GM12878 (cell line): Measurements from ENCODE around the gene HBP1. TPM values are rescaled to one million over a fixed set of nuclear protein-coding genes. Genes with fewer than 3 reads are reported as not detected.

Source experiments
- ATAC-seq: fragments of 200-7000 bp; cut with Tn5 transposase; 3 replicates; pipeline ENCODE4 v1.9.1; 2020; ENCODE audit warnings: mild to moderate bottlenecking, moderate library complexity
- BruUV-seq: library from RNA; stranded (reverse); fragments of 400-500 nt; replicated peaks from 2 replicates; lab custom pipeline; 2021; lab: Mats Ljungman, UMichigan
- CTCF ChIA-PET: fragments of 300-600 bp; sonication (Branson Sonifier 250); formaldehyde crosslinking; extraction: SDS; loops from one replicate; lab custom pipeline; 2021; ENCODE audit warnings: inconsistent platforms; lab: Yijun Ruan, JAX
- POLR2A ChIA-PET: fragments of 350-600 bp; formaldehyde crosslinking; extraction: SDS; loops from one replicate; lab custom pipeline; 2021; ENCODE audit warnings: inconsistent platforms; lab: Charles Lee
- RAD21 ChIA-PET: fragments of 300-600 bp; sonication (Branson Sonifier 250); formaldehyde crosslinking; loops from one replicate; lab custom pipeline; 2023; ENCODE audit warnings: antibody characterized with exemption; ENCODE audit not compliant: unreplicated experiment; lab: Charles Lee
- SMC1A ChIA-PET: fragments of 300-600 bp; sonication (Branson Sonifier 250); formaldehyde crosslinking; loops from one replicate; lab custom pipeline; 2023; ENCODE audit not compliant: unreplicated experiment, uncharacterized antibody; lab: Charles Lee
- DNase-seq: peaks from one replicate; pipeline ENCODE4 v3.0.0-alpha.2; 2011; ENCODE audit warnings: low read depth, low spot score
- FAIRE-seq: peaks from 3 replicates; lab custom pipeline; 2011; peaks lifted over from hg19 to GRCh38; lab: Jason Lieb, UNC
- H2AFZ ChIP-seq: 2 replicates; pipeline ENCODE4 v1.6.0; 2011; ENCODE audit warnings: low read depth, low read length, control low read depth; ENCODE audit not compliant: control insufficient read depth
- H3K27ac ChIP-seq: 2 replicates; pipeline ENCODE4 v1.5.1; 2011; ENCODE audit warnings: control low read depth; ENCODE audit not compliant: control insufficient read depth, insufficient read depth
- H3K27me3 ChIP-seq, 2 experiments: replicated peaks in 1 of 2; 2 replicates each; pipeline versions ENCODE4 v1.6.0 to v1.6.1; 2011; ENCODE audit warnings: low read length in 1 of 2; ENCODE audit not compliant: control insufficient read depth in 2 of 2, insufficient read depth in 2 of 2
- H3K36me3 ChIP-seq, 2 experiments: 2 replicates each; pipeline ENCODE4 v1.5.1; 2011; ENCODE audit warnings: low read length in 1 of 2; ENCODE audit not compliant: control insufficient read depth in 2 of 2, insufficient read depth in 2 of 2
- H3K4me1 ChIP-seq: 2 replicates; pipeline ENCODE4 v1.6.1; 2011; ENCODE audit warnings: mild to moderate bottlenecking, low read length, moderate library complexity, mixed read lengths; ENCODE audit not compliant: control insufficient read depth, insufficient read depth
- H3K4me2 ChIP-seq: 2 replicates; pipeline ENCODE4 v1.6.0; 2011; ENCODE audit warnings: control low read depth; ENCODE audit not compliant: control insufficient read depth, insufficient read depth
- H3K4me3 ChIP-seq: fragments of 200-600 bp; sonication (generic); 2 replicates; pipeline ENCODE4 v1.5.1; 2016
- H3K79me2 ChIP-seq: 2 replicates; pipeline ENCODE4 v1.6.0; 2011; ENCODE audit warnings: low read length; ENCODE audit not compliant: control insufficient read depth, insufficient read depth
- H3K9ac ChIP-seq: 2 replicates; pipeline ENCODE4 v1.8.0; 2011; ENCODE audit warnings: low read length, control low read depth, mixed read lengths; ENCODE audit not compliant: control insufficient read depth, insufficient read depth
- H3K9me3 ChIP-seq: replicated peaks from 3 replicates; pipeline ENCODE4 v1.5.1; 2011; ENCODE audit warnings: mild to moderate bottlenecking, low read length; ENCODE audit not compliant: control insufficient read depth, insufficient read depth
- H4K20me1 ChIP-seq: 2 replicates; pipeline ENCODE4 v1.6.0; 2011; ENCODE audit not compliant: control insufficient read depth, insufficient read depth
- CTCF ChIP-seq, 3 experiments: IDR thresholded peaks in 2 of 3; conservative IDR thresholded peaks in 1 of 3; 2 replicates each; pipeline ENCODE4 v1.5.1; 2011; ENCODE audit warnings: low read depth in 3 of 3, low read length in 3 of 3, mild to moderate bottlenecking in 3 of 3, control low read depth in 2 of 3, moderate library complexity in 2 of 3, inconsistent platforms in 1 of 3, mixed read lengths in 1 of 3; ENCODE audit not compliant: control insufficient read depth in 2 of 3, insufficient read depth in 1 of 3; ENCODE audit errors: extremely low read depth in 1 of 3
- ELK1 ChIP-seq: IDR thresholded peaks from 2 replicates; pipeline ENCODE4 v1.6.1; 2012; ENCODE audit warnings: low read depth, low read length, improper control_type of control experiment
- RAD21 ChIP-seq: IDR thresholded peaks from 2 replicates; pipeline ENCODE4 v1.6.1; 2011; ENCODE audit warnings: mild to moderate bottlenecking, low read depth, low read length, moderate library complexity; ENCODE audit not compliant: insufficient read depth
- SMC3 ChIP-seq: IDR thresholded peaks from 2 replicates; pipeline ENCODE4 v1.6.1; 2011; ENCODE audit warnings: low read length, improper control_type of control experiment, borderline replicate concordance
- WGBS: methylation state at CpG from one replicate; pipeline ENCODE4 v1.1.6; 2016; ENCODE audit warnings: low lambda C conversion rate; ENCODE audit not compliant: insufficient replicate concordance, insufficient coverage; ENCODE audit errors: missing lambda C conversion rate; 5-methylcytosine and 5-hydroxymethylcytosine counted together
- in situ Hi-C: fragments of 300-500 bp; cut with MboI; formaldehyde crosslinking; loops from 9 replicates; pipeline ENCODE4 v1.14.3; 2018; ENCODE audit warnings: mixed read lengths
- intact Hi-C: fragments of 100-400 bp; cut with micrococcal nuclease; formaldehyde crosslinking; loops from one replicate; pipeline ENCODE4 v1.14.2; 2022; ENCODE audit not compliant: unreplicated experiment
- polyA plus RNA-seq, 11 experiments: library from polyadenylated mRNA; depleted of rRNA in 4 of 11; unstranded in 6 of 11; stranded (reverse) in 5 of 11; fragments of >200 nt; fragmentation: Nextera tagmentation in 4 of 11; fragmentation: Illumina TruSeq in 1 of 11; extraction: Ambion mirVana in 4 of 11; extraction: Trizol in 1 of 11; gene quantifications; 1 replicate in 1 of 11; 2 replicates in 10 of 11; pipeline versions ENCODE4 v1.2.1 to v1.2.3, GENCODE V29; 2011 to 2016; ENCODE audit warnings: inconsistent platforms in 2 of 11, missing spikeins in 2 of 11, low read depth in 1 of 11
- total RNA-seq, 4 experiments: library from RNA; depleted of rRNA in 3 of 4; stranded (reverse); fragments of >200 nt in 3 of 4; fragmentation: Illumina TruSeq in 1 of 4; extraction: Trizol in 1 of 4; gene quantifications; 2 replicates each; pipeline versions ENCODE4 v1.2.1 to v1.2.3, GENCODE V29; 2013 to 2021

The HBP1 gene
- total and polyA plus RNA-seq, 10 of the 15 experiments (the other 5 are each of a cell fraction or from before 2014, with no cell fraction given): 5.8 to 30.9 (median 9.4) TPM

- in situ Hi-C loops: loop anchor here (5.0 kb wide), 2 partner anchors 195 to 355 kb away; no protein-coding TSS in a partner anchor
- no peaks in the 10 kb centered on the region for H3K4me1 ChIP-seq
- no peak overlapping the region for H3K4me2 ChIP-seq
- H3K79me2 ChIP-seq: no peaks in the 10 kb centered on the region
- no peak overlapping the region for H2AFZ ChIP-seq
- SMC1A ChIA-PET: interaction anchor here (0.9 to 8.0 kb wide), 25 partner anchors 9 to 727 kb away, joined by 3 to 142 read pairs (median 4); partner anchors contain the start of gene HBP1
- no peak overlapping the region for H3K9ac ChIP-seq
- no peaks in the 10 kb centered on the region for H4K20me1 ChIP-seq
- peak; percentile 64; the same call in 1 of the 2 replicates for TF ChIP-seq SMC3
- peak; percentile 74 for TF ChIP-seq RAD21
- peak; percentile 67 to 73 (median 72) for TF ChIP-seq CTCF (IDR thresholded peaks at IDR 0.05 in 2 of 3, conservative IDR thresholded peaks at IDR 0.05 in 1 of 3; ENCODE audit: control insufficient read depth in 2 of 3, extremely low read depth in 1 of 3, insufficient read depth in 1 of 3, low read depth in 3 of 3, low read length in 3 of 3)
- no peak for TF ChIP-seq ELK1
- TF ChIP-seq, all 136 proteins: peak for 3
- intact Hi-C loops: loop anchor here (5.0 kb wide), 3 partner anchors 355 to 730 kb away; no protein-coding TSS in a partner anchor
- POLR2A ChIA-PET: interaction anchor here (0.6 kb wide), 1 partner anchor 336 kb away, joined by 4 read pairs; no protein-coding TSS in a partner anchor
- Histone ChIP-seq H3K9me3 (no peaks in the 10 kb centered on the region), H3K27me3 (no peaks in the 10 kb centered on the region; a peak in 2 of 4 replicates), H3K36me3 (no peaks in the 10 kb centered on the region), H3K27ac (no peak overlapping the region), H3K4me3 (no peak overlapping the region)
- CTCF ChIA-PET: interaction anchor here (0.7 to 8.7 kb wide), 41 partner anchors 13 to 732 kb away, joined by 3 to 203 read pairs (median 4); partner anchors contain the start of genes HBP1 and PIK3CG
- FAIRE-seq: no peak
- BruUV-seq: no TSS peak
- WGBS: 28% methylated on average over 3 of the region's 3 CpGs
- RAD21 ChIA-PET: interaction anchor here (0.6 to 6.1 kb wide), 17 partner anchors 9 to 727 kb away, joined by 3 to 47 read pairs (median 5); partner anchors contain the start of gene HBP1
- no peak for DNase-seq
- peak; percentile 87 for ATAC-seq
Measured at GRCh38 chr7:107147464-107148393, 21.1 kb upstream of the HBP1 start.
